ENCODE data around the gene ZNF140. TPM values are rescaled to one million over a fixed set of nuclear protein-coding genes. Genes with fewer than 3 reads are reported as not detected.

Gene ZNF140
- total RNA-seq, 1 experiment from 2014 or later: 15.5 TPM

GRCh38 chr12:133083345-133083744 lies 2.6 kb downstream of the ZNF140 start:
- BruUV-seq (replicated peaks): no TSS peak
- H3K4me3 Mint-ChIP-seq (ENCODE audit: unreplicated experiment): no peak overlapping the region
- peaks cover 20% of the 10 kb centered on the region for H3K9me3 Mint-ChIP-seq (ENCODE audit: unreplicated experiment)
- H3K36me3 Mint-ChIP-seq (ENCODE audit: insufficient read depth, unreplicated experiment): peaks cover 58% of the 10 kb centered on the region
- ChIA-PET CTCF (no interaction called here), POLR2A (no interaction called here)
- no peak for TF ChIP-seq CTCF (IDR thresholded peaks at IDR 0.05; ENCODE audit: unreplicated experiment)
- no peaks in the 10 kb centered on the region for H3K4me1 Mint-ChIP-seq (ENCODE audit: insufficient read depth, unreplicated experiment)
- H3K27ac Mint-ChIP-seq (ENCODE audit: low read depth, unreplicated experiment): no peak overlapping the region
- H3K27me3 Mint-ChIP-seq (ENCODE audit: insufficient read depth, unreplicated experiment): no peaks in the 10 kb centered on the region
- DNase-seq (ENCODE audit: unreplicated experiment): no peak
- intact Hi-C loops (cut with micrococcal nuclease): no loop called here

- Mint-ChIP-seq H3K9me3 (ENCODE audit: unreplicated experiment) (peaks cover 30% of the 10 kb centered on the region), H3K4me1 (ENCODE audit: insufficient read depth, unreplicated experiment) (no peaks in the 10 kb centered on the region)
Observed at GRCh38 chr12:133105620-133106019, 24.9 kb downstream of the ZNF140 start.

GRCh38 chr12:133106253-133106652 lies 25.5 kb downstream of the ZNF140 start:
- no peaks in the 10 kb centered on the region for H3K27me3 Mint-ChIP-seq (ENCODE audit: insufficient read depth, unreplicated experiment)
- CTCF ChIA-PET: interaction anchor here (0.6 kb wide), 1 partner anchor 151 kb away, joined by 3 read pairs; no protein-coding TSS in a partner anchor
- POLR2A ChIA-PET: interaction anchor here (0.9 to 1.3 kb wide), 4 partner anchors 14 to 120 kb away, joined by 3 to 6 read pairs (median 4); partner anchors contain the start of gene ZNF26
- TF ChIP-seq CTCF (IDR thresholded peaks at IDR 0.05; ENCODE audit: unreplicated experiment): no peak
- H3K4me3 Mint-ChIP-seq (ENCODE audit: unreplicated experiment): no peak overlapping the region
- DNase-seq (ENCODE audit: unreplicated experiment): no peak
- no peaks in the 10 kb centered on the region for H3K4me1 Mint-ChIP-seq (ENCODE audit: insufficient read depth, unreplicated experiment)
- H3K9me3 Mint-ChIP-seq (ENCODE audit: unreplicated experiment): peaks cover 29% of the 10 kb centered on the region
- BruUV-seq (replicated peaks): no TSS peak
- H3K36me3 Mint-ChIP-seq (ENCODE audit: insufficient read depth, unreplicated experiment): peaks cover 74% of the 10 kb centered on the region
- H3K27ac Mint-ChIP-seq (ENCODE audit: low read depth, unreplicated experiment): no peak overlapping the region
- intact Hi-C loops (cut with micrococcal nuclease): no loop called here

More at GRCh38 chr12:133105620-133106019, 24.9 kb downstream of the ZNF140 start:
- BruUV-seq (replicated peaks): no TSS peak
- ChIA-PET POLR2A (interaction anchor here (0.9 to 1.3 kb wide), 4 partner anchors 15 to 119 kb away, joined by 3 to 6 read pairs (median 4); partner anchors contain the start of gene ZNF26), CTCF (no interaction called here)
- H3K27ac Mint-ChIP-seq (ENCODE audit: low read depth, unreplicated experiment): no peak overlapping the region
- no peak for DNase-seq (ENCODE audit: unreplicated experiment)
- H3K27me3 Mint-ChIP-seq (ENCODE audit: insufficient read depth, unreplicated experiment): no peaks in the 10 kb centered on the region
- intact Hi-C loops (cut with micrococcal nuclease): no loop called here
- TF ChIP-seq CTCF (IDR thresholded peaks at IDR 0.05; ENCODE audit: unreplicated experiment): no peak
- peaks cover 77% of the 10 kb centered on the region for H3K36me3 Mint-ChIP-seq (ENCODE audit: insufficient read depth, unreplicated experiment)
- H3K4me3 Mint-ChIP-seq (ENCODE audit: unreplicated experiment): no peak overlapping the region

- Mint-ChIP-seq H3K27me3 (ENCODE audit: insufficient read depth, unreplicated experiment) (no peaks in the 10 kb centered on the region), H3K36me3 (ENCODE audit: insufficient read depth, unreplicated experiment) (peaks cover 65% of the 10 kb centered on the region), H3K4me1 (ENCODE audit: insufficient read depth, unreplicated experiment) (no peaks in the 10 kb centered on the region), H3K9me3 (ENCODE audit: unreplicated experiment) (peaks cover 21% of the 10 kb centered on the region), H3K4me3 (ENCODE audit: unreplicated experiment) (no peak overlapping the region), H3K27ac (ENCODE audit: low read depth, unreplicated experiment) (no peak overlapping the region)
- CTCF ChIA-PET: no interaction called here
- no peak for TF ChIP-seq CTCF (IDR thresholded peaks at IDR 0.05; ENCODE audit: unreplicated experiment)
- intact Hi-C loops (cut with micrococcal nuclease): no loop called here
- POLR2A ChIA-PET: no interaction called here
- DNase-seq (ENCODE audit: unreplicated experiment): no peak
- no TSS peak for BruUV-seq (replicated peaks)
Observed at GRCh38 chr12:133107121-133107520, 26.4 kb downstream of the ZNF140 start.
